GM21423 (cell line): Measurements from ENCODE around the gene FOXL2.

ENCODE experiments used
- ATAC-seq: cut with Tn5 transposase; IDR thresholded peaks from one replicate; pipeline ENCODE4 v1.9.1; 2021; ENCODE audit warnings: mild to moderate bottlenecking, moderate library complexity; ENCODE audit not compliant: unreplicated experiment

Gene FOXL2

GRCh38 chr3:138898708-138899107 is 48.2 kb downstream of the FOXL2 start:
- ATAC-seq: no peak

DNA sequence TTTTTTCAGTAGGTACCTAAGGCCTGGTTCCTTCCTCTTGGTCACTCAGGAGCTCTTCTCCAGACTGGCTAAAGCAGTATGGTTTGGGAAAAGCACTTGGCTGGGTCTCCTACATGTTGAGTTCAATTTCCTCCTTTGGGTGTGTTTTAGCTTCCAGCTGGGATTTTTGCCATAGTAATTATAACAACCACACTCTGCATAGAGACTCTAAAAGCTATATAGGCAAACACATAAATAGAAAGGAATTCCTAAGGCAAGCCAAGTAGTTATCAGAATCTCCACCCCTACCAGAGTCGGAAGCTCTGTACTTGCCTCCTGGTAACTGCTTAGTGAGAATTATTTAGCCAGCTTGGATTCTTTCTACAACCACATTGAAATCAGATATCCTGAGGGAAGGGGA is 48.6 kb downstream of the FOXL2 start:
- no peak for ATAC-seq
